ENCODE results near the gene DNAJC27. TPM values are rescaled to one million over a fixed set of nuclear protein-coding genes. Genes with fewer than 3 reads are reported as not detected.

The DNAJC27 gene
- polyA plus RNA-seq, 1 experiment: 2.3 TPM

DNA sequence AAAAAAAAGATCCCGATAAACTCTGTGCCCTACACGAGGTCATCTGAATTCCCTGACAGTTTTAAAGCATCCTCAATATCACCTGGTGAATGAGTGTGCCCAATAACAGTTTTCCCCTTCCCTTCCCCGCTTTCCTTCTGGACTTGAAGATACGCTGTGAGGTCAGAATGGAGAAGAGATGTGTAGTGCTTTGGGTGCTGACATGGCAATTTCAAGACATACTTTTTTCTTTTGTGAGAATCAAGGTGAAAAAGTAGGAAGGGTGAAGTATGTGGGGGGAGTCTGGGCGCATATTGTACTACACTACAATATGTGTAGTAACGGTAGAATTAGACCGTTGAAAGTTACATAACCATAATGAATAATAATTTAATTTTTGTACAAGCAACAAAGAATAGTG is 21.7 kb downstream of the DNAJC27 start:
- POLR2A ChIA-PET: no interaction called here
- H3K36me3 ChIP-seq (ENCODE audit: control insufficient read depth, insufficient read depth, low read length): peaks cover 8% of the 10 kb centered on the region
- no peak for DNase-seq (ENCODE audit: low read depth)
- CTCF ChIA-PET: no interaction called here
- H3K4me3 ChIP-seq (ENCODE audit: low read depth, low read length): no peak overlapping the region
- TF ChIP-seq, protein P1, sequence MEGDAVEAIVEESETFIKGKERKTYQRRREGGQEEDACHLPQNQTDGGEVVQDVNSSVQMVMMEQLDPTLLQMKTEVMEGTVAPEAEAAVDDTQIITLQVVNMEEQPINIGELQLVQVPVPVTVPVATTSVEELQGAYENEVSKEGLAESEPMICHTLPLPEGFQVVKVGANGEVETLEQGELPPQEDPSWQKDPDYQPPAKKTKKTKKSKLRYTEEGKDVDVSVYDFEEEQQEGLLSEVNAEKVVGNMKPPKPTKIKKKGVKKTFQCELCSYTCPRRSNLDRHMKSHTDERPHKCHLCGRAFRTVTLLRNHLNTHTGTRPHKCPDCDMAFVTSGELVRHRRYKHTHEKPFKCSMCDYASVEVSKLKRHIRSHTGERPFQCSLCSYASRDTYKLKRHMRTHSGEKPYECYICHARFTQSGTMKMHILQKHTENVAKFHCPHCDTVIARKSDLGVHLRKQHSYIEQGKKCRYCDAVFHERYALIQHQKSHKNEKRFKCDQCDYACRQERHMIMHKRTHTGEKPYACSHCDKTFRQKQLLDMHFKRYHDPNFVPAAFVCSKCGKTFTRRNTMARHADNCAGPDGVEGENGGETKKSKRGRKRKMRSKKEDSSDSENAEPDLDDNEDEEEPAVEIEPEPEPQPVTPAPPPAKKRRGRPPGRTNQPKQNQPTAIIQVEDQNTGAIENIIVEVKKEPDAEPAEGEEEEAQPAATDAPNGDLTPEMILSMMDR (IDR thresholded peaks at IDR 0.05; ENCODE audit: insufficient read depth, low read depth, low read length): no peak
- H3K27me3 ChIP-seq (ENCODE audit: control insufficient read depth, insufficient read depth, low read length): no peaks in the 10 kb centered on the region

DNA sequence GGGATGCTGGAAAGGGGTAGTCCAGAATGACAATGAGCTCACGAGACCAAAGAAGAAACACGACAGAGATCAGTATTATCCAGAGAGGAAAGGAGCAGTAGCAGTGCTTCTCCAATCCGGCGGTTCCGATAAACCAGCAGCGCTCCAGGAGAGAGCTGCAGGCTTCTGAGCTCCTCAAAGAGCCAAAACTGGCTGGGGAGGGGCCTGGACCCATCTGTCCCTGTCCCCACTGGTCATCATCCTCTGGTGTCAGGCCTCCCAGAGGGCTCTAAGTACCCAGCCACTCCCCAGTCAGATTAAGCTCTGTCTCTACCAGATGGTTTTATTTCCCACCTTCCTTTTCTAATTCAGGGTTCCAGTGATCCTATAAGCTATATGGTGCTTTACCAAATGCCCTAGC is 23.2 kb downstream of the DNAJC27 start:
- Histone ChIP-seq H3K4me3 (ENCODE audit: low read depth, low read length) (no peak overlapping the region), H3K27me3 (ENCODE audit: control insufficient read depth, insufficient read depth, low read length) (no peaks in the 10 kb centered on the region), H3K36me3 (ENCODE audit: control insufficient read depth, insufficient read depth, low read length) (peaks cover 5% of the 10 kb centered on the region)
- DNase-seq (ENCODE audit: low read depth): no peak
- TF ChIP-seq, protein P1 (IDR thresholded peaks at IDR 0.05; ENCODE audit: insufficient read depth, low read depth, low read length): no peak
- CTCF ChIA-PET: no interaction called here
- POLR2A ChIA-PET: no interaction called here

DNA sequence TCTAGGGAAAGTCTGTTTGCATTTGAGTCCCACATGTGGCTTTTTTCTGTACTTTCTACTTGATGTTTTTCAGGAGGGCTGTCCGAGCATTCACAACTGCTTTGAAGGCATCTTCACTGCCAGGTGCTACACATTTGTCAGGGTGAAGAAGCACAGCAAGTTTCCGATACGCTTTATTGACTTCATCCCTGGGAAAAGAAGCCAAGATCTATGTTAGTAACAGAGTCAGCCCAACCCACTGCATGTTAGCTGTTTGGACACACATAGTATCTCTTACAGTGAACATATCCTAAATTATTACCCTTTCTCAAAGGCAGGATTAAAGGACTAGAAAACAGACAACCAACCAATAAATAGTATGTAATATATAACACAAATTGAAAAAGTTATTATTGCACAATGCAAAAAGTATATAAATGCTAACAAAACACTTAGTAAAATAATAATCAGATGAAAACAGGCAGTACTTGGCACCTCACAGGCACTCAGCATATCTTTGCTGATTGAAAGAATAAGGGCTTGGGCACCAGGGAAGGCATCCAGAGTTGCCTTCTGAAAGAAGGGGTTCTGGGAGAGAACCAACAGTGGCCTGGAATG is 24.1 kb downstream of the DNAJC27 start:
- ChIA-PET CTCF (no interaction called here), POLR2A (no interaction called here)
- TF ChIP-seq, protein P1 (IDR thresholded peaks at IDR 0.05; ENCODE audit: insufficient read depth, low read depth, low read length): no peak
- H3K36me3 ChIP-seq (ENCODE audit: control insufficient read depth, insufficient read depth, low read length): peaks cover 5% of the 10 kb centered on the region
- H3K4me3 ChIP-seq (ENCODE audit: low read depth, low read length): no peak overlapping the region
- no peaks in the 10 kb centered on the region for H3K27me3 ChIP-seq (ENCODE audit: control insufficient read depth, insufficient read depth, low read length)
- no peak for DNase-seq (ENCODE audit: low read depth)

DNA sequence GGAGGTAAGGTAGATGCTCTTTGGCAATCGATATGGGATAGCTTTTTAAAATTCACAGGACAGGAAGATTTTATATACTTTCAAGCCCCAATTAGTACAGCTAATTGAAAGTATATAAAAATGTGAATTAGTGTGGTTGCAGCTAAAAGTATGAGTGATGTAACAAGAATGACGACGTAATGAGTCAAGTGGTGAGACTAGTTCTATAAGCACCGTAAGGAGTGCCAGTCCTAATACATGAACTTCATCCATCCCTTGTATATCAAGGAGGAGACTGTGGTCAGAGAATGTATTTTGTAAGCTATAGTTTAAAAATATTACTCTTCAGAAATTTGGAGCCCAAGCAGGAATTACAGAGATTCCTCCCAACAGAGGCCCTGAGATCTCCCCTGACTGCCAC is 25.8 kb downstream of the DNAJC27 start:
- CTCF ChIA-PET: no interaction called here

DNA sequence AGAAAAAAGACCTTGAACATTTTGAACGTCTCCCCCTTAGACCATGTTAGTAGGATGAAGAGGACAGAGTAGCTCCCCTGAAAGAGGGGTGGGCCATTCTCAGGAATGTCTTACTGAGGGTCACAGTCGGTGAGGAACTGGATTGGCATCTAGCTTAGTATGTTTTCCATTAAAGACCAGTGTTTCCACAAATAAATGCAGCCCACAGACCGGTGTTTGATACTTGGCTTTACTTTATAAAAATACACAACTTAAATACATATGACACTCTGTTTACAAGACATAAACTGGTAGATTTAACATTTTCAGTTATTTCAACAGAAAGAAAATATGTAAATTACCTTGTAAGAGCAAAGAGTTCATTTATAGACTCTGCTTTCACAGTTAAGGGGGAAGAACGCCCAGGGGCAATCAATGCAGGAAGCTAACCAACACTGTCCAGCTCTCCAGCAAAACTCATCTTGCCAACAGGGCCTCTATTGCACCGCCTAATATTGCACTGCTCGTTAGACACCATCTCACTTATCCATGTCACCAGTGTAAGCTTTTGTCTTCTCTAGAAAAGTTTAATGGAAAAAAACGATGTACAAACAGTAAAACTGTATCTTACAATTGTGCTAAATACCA is 28.2 kb downstream of the DNAJC27 start:
- CTCF ChIA-PET: interaction anchor here (1.3 to 1.6 kb wide), 2 partner anchors 17 to 186 kb away, joined by 3 to 5 read pairs; no protein-coding TSS in a partner anchor
- TF ChIP-seq, protein P1 (IDR thresholded peaks at IDR 0.05; ENCODE audit: insufficient read depth, low read depth, low read length): no peak
- POLR2A ChIA-PET: interaction anchor here (0.6 kb wide), 1 partner anchor 282 kb away, joined by 8 read pairs; no protein-coding TSS in a partner anchor
- H3K27me3 ChIP-seq (ENCODE audit: control insufficient read depth, insufficient read depth, low read length): no peaks in the 10 kb centered on the region
- no peak overlapping the region for H3K4me3 ChIP-seq (ENCODE audit: low read depth, low read length)
- H3K36me3 ChIP-seq (ENCODE audit: control insufficient read depth, insufficient read depth, low read length): peaks cover 5% of the 10 kb centered on the region
- DNase-seq (ENCODE audit: low read depth): no peak

More for the DNA sequence above, 25.8 kb downstream of the DNAJC27 start:
- no peaks in the 10 kb centered on the region for H3K27me3 ChIP-seq (ENCODE audit: control insufficient read depth, insufficient read depth, low read length)
- no peak for DNase-seq (ENCODE audit: low read depth)
- H3K36me3 ChIP-seq (ENCODE audit: control insufficient read depth, insufficient read depth, low read length): peaks cover 5% of the 10 kb centered on the region
- TF ChIP-seq, protein P1 (IDR thresholded peaks at IDR 0.05; ENCODE audit: insufficient read depth, low read depth, low read length): no peak
- no peak overlapping the region for H3K4me3 ChIP-seq (ENCODE audit: low read depth, low read length)
- POLR2A ChIA-PET: no interaction called here

All from BJ (cell line).